SK-N-SH (cell line): ENCODE measurements around the gene SV2B. TPM values are rescaled to one million over a fixed set of nuclear protein-coding genes. Genes with fewer than 3 reads are reported as not detected.

Experiments used
- CTCF ChIA-PET: fragments of 300-600, 350-600 bp; formaldehyde crosslinking; extraction: SDS; loops from one replicate; lab custom pipeline; 2021; lab: Yijun Ruan, JAX
- POLR2A ChIA-PET: fragments of 350-600 bp; sonication (Branson Sonifier 250); formaldehyde crosslinking; extraction: SDS; loops from one replicate; lab custom pipeline; 2020; ENCODE audit warnings: antibody characterized with exemption, inconsistent platforms; lab: Yijun Ruan, JAX
- DNase-seq: peaks from one replicate; pipeline ENCODE4 v3.0.0; 2012
- H2AFZ ChIP-seq: fragments of 200-600 bp; sonication (generic); 2 replicates; pipeline ENCODE4 v1.8.1; 2016; ENCODE audit warnings: antibody characterized with exemption, mild to moderate bottlenecking, low read depth
- H3F3A ChIP-seq: fragments of 200-600 bp; sonication (generic); replicated peaks from 2 replicates; pipeline ENCODE3; 2016; ENCODE audit warnings: antibody characterized with exemption, mild to moderate bottlenecking; ENCODE audit not compliant: insufficient read depth
- H3K27ac ChIP-seq, 2 experiments: fragments of 200-500 bp in 1 of 2; fragments of 200-600 bp in 1 of 2; sonication (Bioruptor generic) in 1 of 2; sonication (generic), shearing (Covaris generic) in 1 of 2; 2 replicates each; pipeline versions ENCODE4 v1.5.1 to v1.6.1; 2014 to 2016; ENCODE audit warnings: low read depth in 2 of 2, inconsistent platforms in 1 of 2, low read length in 1 of 2, mild to moderate bottlenecking in 1 of 2, mixed read lengths in 1 of 2
- H3K27me3 ChIP-seq: fragments of 200-600 bp; sonication (generic), shearing (Covaris generic); 2 replicates; pipeline ENCODE4 v1.6.1; 2016; ENCODE audit warnings: mixed run types; ENCODE audit not compliant: insufficient read depth
- H3K36me3 ChIP-seq, 2 experiments: fragments of 200-500 bp in 1 of 2; fragments of 200-600 bp in 1 of 2; sonication (Bioruptor generic) in 1 of 2; sonication (generic) in 1 of 2; replicated peaks in 1 of 2; 2 replicates each; pipeline versions ENCODE3 to v1.5.1; 2014 to 2016; ENCODE audit warnings: low read length in 1 of 2, mild to moderate bottlenecking in 1 of 2; ENCODE audit not compliant: insufficient read depth in 2 of 2, control insufficient read depth in 1 of 2
- H3K4me1 ChIP-seq, 2 experiments: fragments of 200-500 bp in 1 of 2; fragments of 200-600 bp in 1 of 2; sonication (Bioruptor generic) in 1 of 2; sonication (generic), shearing (Covaris generic) in 1 of 2; 2 replicates each; pipeline versions ENCODE4 v1.5.1 to v1.6.1; 2014 to 2016; ENCODE audit warnings: low read depth in 1 of 2, low read length in 1 of 2, mixed run types in 1 of 2; ENCODE audit not compliant: insufficient read depth in 2 of 2, control insufficient read depth in 1 of 2
- H3K4me2 ChIP-seq: fragments of 200-600 bp; sonication (generic), shearing (Covaris generic); 2 replicates; pipeline ENCODE4 v1.6.1; 2017; ENCODE audit warnings: mixed run types
- H3K4me3 ChIP-seq, 2 experiments: fragments of 200-500 bp in 1 of 2; fragments of 200-600 bp in 1 of 2; sonication (Bioruptor generic) in 1 of 2; sonication (generic), shearing (Covaris generic) in 1 of 2; 2 replicates each; pipeline versions ENCODE4 v1.5.1 to v1.8.1; 2014 to 2016; ENCODE audit warnings: low read depth in 2 of 2, inconsistent platforms in 1 of 2, low read length in 1 of 2, mild to moderate bottlenecking in 1 of 2, mixed read lengths in 1 of 2, moderate library complexity in 1 of 2
- H3K79me2 ChIP-seq: fragments of 200-600 bp; sonication (generic); 2 replicates; pipeline ENCODE4 v1.8.1; 2017; ENCODE audit warnings: mild to moderate bottlenecking; ENCODE audit not compliant: insufficient read depth
- H3K9ac ChIP-seq: fragments of 200-600 bp; sonication (generic); 2 replicates; pipeline ENCODE4 v1.6.1; 2017; ENCODE audit warnings: mixed run types
- H3K9me2 ChIP-seq: fragments of 200-600 bp; sonication (generic); 2 replicates; pipeline ENCODE4 v1.6.1; 2017; ENCODE audit warnings: mixed run types
- H3K9me3 ChIP-seq: fragments of 200-600 bp; sonication (generic); 2 replicates; pipeline ENCODE4 v1.6.1; 2017; ENCODE audit warnings: mixed run types, mild to moderate bottlenecking, moderate library complexity
- H4K20me1 ChIP-seq: fragments of 200-600 bp; sonication (generic); 2 replicates; pipeline ENCODE4 v1.6.1; 2017; ENCODE audit warnings: mild to moderate bottlenecking, mixed run types; ENCODE audit not compliant: insufficient read depth
- CHD2 ChIP-seq: fragments of 150-350 bp; IDR thresholded peaks from 2 replicates; pipeline ENCODE4 v1.6.1; 2018; ENCODE audit warnings: low read length; ENCODE audit not compliant: partially characterized antibody
- ELF1 ChIP-seq: IDR thresholded peaks from 2 replicates; pipeline ENCODE4 v1.4.0; 2012
- FOSL2 ChIP-seq: IDR thresholded peaks from 2 replicates; pipeline ENCODE4 v1.4.0; 2012; ENCODE audit warnings: low read depth, mild to moderate bottlenecking, moderate library complexity, borderline replicate concordance
- FOXM1 ChIP-seq: IDR thresholded peaks from 2 replicates; pipeline ENCODE4 v1.4.0; 2012; ENCODE audit warnings: low read depth, mild to moderate bottlenecking
- NRF1 ChIP-seq: IDR thresholded peaks from 2 replicates; pipeline ENCODE4 v1.6.1; 2012; ENCODE audit warnings: low read depth, mild to moderate bottlenecking, low read length
- POLR2AphosphoS5 ChIP-seq: IDR thresholded peaks from 2 replicates; pipeline ENCODE4 v1.6.1; 2012; ENCODE audit warnings: low read depth, low read length
- RAD21 ChIP-seq: IDR thresholded peaks from 2 replicates; pipeline ENCODE4 v1.6.1; 2012; ENCODE audit warnings: mild to moderate bottlenecking, low read length
- RCOR1 ChIP-seq: fragments of 150-350 bp; IDR thresholded peaks from 2 replicates; pipeline ENCODE4 v1.6.1; 2017; ENCODE audit warnings: antibody characterized with exemption, low read length
- RFX5 ChIP-seq: IDR thresholded peaks from 2 replicates; pipeline ENCODE4 v1.6.1; 2012; ENCODE audit warnings: mild to moderate bottlenecking, improper control_type of control experiment, low read length
- SMC3 ChIP-seq: IDR thresholded peaks from 2 replicates; pipeline ENCODE4 v1.6.1; 2012; ENCODE audit warnings: low read depth, low read length, improper control_type of control experiment
- TCF12 ChIP-seq: IDR thresholded peaks from 2 replicates; pipeline ENCODE4 v1.4.0; 2012
- TEAD4 ChIP-seq: IDR thresholded peaks from 2 replicates; pipeline ENCODE4 v1.4.0; 2012; ENCODE audit warnings: mild to moderate bottlenecking, borderline replicate concordance; ENCODE audit not compliant: insufficient read depth
- USF1 ChIP-seq: IDR thresholded peaks from 2 replicates; pipeline ENCODE4 v1.4.0; 2012; ENCODE audit warnings: low read depth, borderline replicate concordance
- YY1 ChIP-seq: IDR thresholded peaks from 2 replicates; pipeline ENCODE4 v1.4.0; 2012; ENCODE audit warnings: low read depth, mild to moderate bottlenecking
- WGBS: methylation state at CpG from one replicate; pipeline ENCODE4 v1.1.6; 2017; ENCODE audit warnings: low lambda C conversion rate; 5-methylcytosine and 5-hydroxymethylcytosine counted together
- polyA plus RNA-seq, 3 experiments: library from polyadenylated mRNA; depleted of rRNA; stranded (reverse); fragments of >200 nt; gene quantifications; 2 replicates each; pipeline ENCODE4 v1.2.3, GENCODE V29; 2012
- TF ChIP-seq, protein P1 (sequence below): fragments of 150-350 bp; IDR thresholded peaks from 2 replicates; pipeline ENCODE4 v1.6.1; 2016; ENCODE audit warnings: mild to moderate bottlenecking, low read depth, low read length
- TF ChIP-seq, protein P2 (sequence below): IDR thresholded peaks from 2 replicates; pipeline ENCODE4; 2012
- TF ChIP-seq, protein P3 (sequence below): IDR thresholded peaks from 2 replicates; pipeline ENCODE4 v1.4.0; 2012; ENCODE audit warnings: low read depth

Gene SV2B
- polyA plus RNA-seq, 1 of the 3 experiments (the other 2 are of a cell fraction): not detected

- H3F3A ChIP-seq: no peaks in the 10 kb centered on the region
- peaks cover 0 to 2% of the 10 kb centered on the region in 2 experiments; a peak in 1 of 4 replicates for H3K4me1 ChIP-seq
- no peaks in the 10 kb centered on the region for H3K27me3 ChIP-seq
- POLR2A ChIA-PET: no interaction called here
- 38% methylated on average over 3 of the region's 3 CpGs for WGBS
- no peak overlapping the region for H2AFZ ChIP-seq
- no peaks in the 10 kb centered on the region for H3K9me2 ChIP-seq
- H3K4me2 ChIP-seq: no peak overlapping the region
- no peak overlapping the region for H3K27ac ChIP-seq
- no peak for DNase-seq
- TF ChIP-seq TCF12 (no peak), POLR2AphosphoS5 (no peak), RAD21 (no peak), TEAD4 (no peak), RCOR1 (no peak), FOSL2 (no peak), NRF1 (no peak), SMC3 (no peak), ELF1 (no peak), FOXM1 (no peak), CHD2 (no peak), YY1 (no peak), RFX5 (no peak)
- TF ChIP-seq, protein P1, sequence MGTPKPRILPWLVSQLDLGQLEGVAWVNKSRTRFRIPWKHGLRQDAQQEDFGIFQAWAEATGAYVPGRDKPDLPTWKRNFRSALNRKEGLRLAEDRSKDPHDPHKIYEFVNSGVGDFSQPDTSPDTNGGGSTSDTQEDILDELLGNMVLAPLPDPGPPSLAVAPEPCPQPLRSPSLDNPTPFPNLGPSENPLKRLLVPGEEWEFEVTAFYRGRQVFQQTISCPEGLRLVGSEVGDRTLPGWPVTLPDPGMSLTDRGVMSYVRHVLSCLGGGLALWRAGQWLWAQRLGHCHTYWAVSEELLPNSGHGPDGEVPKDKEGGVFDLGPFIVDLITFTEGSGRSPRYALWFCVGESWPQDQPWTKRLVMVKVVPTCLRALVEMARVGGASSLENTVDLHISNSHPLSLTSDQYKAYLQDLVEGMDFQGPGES: no peak
- TF ChIP-seq, protein P2, sequence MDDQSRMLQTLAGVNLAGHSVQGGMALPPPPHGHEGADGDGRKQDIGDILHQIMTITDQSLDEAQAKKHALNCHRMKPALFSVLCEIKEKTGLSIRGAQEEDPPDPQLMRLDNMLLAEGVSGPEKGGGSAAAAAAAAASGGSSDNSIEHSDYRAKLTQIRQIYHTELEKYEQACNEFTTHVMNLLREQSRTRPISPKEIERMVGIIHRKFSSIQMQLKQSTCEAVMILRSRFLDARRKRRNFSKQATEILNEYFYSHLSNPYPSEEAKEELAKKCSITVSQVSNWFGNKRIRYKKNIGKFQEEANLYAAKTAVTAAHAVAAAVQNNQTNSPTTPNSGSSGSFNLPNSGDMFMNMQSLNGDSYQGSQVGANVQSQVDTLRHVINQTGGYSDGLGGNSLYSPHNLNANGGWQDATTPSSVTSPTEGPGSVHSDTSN: no peak
- TF ChIP-seq, all 33 proteins: peak for 0
- H3K9me3 ChIP-seq: no peaks in the 10 kb centered on the region
- H3K4me3 ChIP-seq: no peak overlapping the region
- H3K79me2 ChIP-seq: no peaks in the 10 kb centered on the region
- CTCF ChIA-PET: interaction anchor here (1.0 to 4.5 kb wide), 4 partner anchors 8 to 194 kb away, joined by 3 to 37 read pairs (median 13); no protein-coding TSS in a partner anchor
- H3K9ac ChIP-seq: no peak overlapping the region
- H4K20me1 ChIP-seq: no peaks in the 10 kb centered on the region
- no peaks in the 10 kb centered on the region for H3K36me3 ChIP-seq
These were observed 149.5 kb downstream of the SV2B start for GRCh38 chr15:91249591-91249990.

GRCh38 chr15:91252322-91252721, 152.3 kb downstream of the SV2B start:
- H3K9me3 ChIP-seq: no peaks in the 10 kb centered on the region
- H2AFZ ChIP-seq: no peak overlapping the region
- no peak overlapping the region for H3K9ac ChIP-seq
- H4K20me1 ChIP-seq: no peaks in the 10 kb centered on the region
- H3K27me3 ChIP-seq: no peaks in the 10 kb centered on the region
- H3K4me1 ChIP-seq: no peaks in the 10 kb centered on the region
- TF ChIP-seq USF1: no peak
- TF ChIP-seq, protein P3, sequence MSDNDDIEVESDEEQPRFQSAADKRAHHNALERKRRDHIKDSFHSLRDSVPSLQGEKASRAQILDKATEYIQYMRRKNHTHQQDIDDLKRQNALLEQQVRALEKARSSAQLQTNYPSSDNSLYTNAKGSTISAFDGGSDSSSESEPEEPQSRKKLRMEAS: no peak
- no peak overlapping the region for H3K27ac ChIP-seq
- no peaks in the 10 kb centered on the region for H3K36me3 ChIP-seq
- ChIA-PET POLR2A (no interaction called here), CTCF (no interaction called here)
- H3K9me2 ChIP-seq: no peaks in the 10 kb centered on the region
- 57% methylated on average over 7 of the region's 7 CpGs for WGBS
- H3F3A ChIP-seq: no peaks in the 10 kb centered on the region
- no peak for DNase-seq
- no peak overlapping the region for H3K4me2 ChIP-seq
- no peak overlapping the region for H3K4me3 ChIP-seq
- no peaks in the 10 kb centered on the region for H3K79me2 ChIP-seq
